HepG2 (cell line): ENCODE measurements around the gene ZBTB22. TPM values are rescaled to one million over a fixed set of nuclear protein-coding genes. Genes with fewer than 3 reads are reported as not detected.

Experiments
- ATF7 ChIP-seq, 2 experiments: fragments of 450-650 bp in 1 of 2; sonication (generic) in 1 of 2; formaldehyde crosslinking in 1 of 2; IDR thresholded peaks; 2 replicates each; pipeline versions ENCODE4 v1.4.0 to v1.6.1; 2016 to 2020; ENCODE audit warnings: antibody characterized with exemption in 1 of 2, mild to moderate bottlenecking in 1 of 2, missing genetic modification reagents in 1 of 2
- CCDC6 ChIP-seq: sonication (generic); formaldehyde crosslinking; IDR thresholded peaks from 2 replicates; pipeline ENCODE4 v1.8.1; 2022; ENCODE audit warnings: mild to moderate bottlenecking, missing genetic modification reagents, moderate library complexity
- GABPA ChIP-seq, 2 experiments: IDR thresholded peaks; 2 replicates each; pipeline ENCODE4 v1.6.1; 2011 to 2016; ENCODE audit warnings: low read depth in 2 of 2, low read length in 1 of 2, missing biosample characterization in 1 of 2, missing genetic modification characterization in 1 of 2
- GLI4 ChIP-seq: sonication (generic); formaldehyde crosslinking; IDR thresholded peaks from 2 replicates; pipeline ENCODE4 v1.5.1; 2020; ENCODE audit warnings: missing genetic modification reagents, mild to moderate bottlenecking, moderate library complexity, borderline replicate concordance
- HOXA5 ChIP-seq: sonication (generic); formaldehyde crosslinking; IDR thresholded peaks from 2 replicates; pipeline ENCODE4 v1.4.0; 2020; ENCODE audit warnings: missing genetic modification reagents
- MXD3 ChIP-seq: IDR thresholded peaks from 2 replicates; pipeline ENCODE4 v1.6.1; 2016; ENCODE audit warnings: mild to moderate bottlenecking, missing biosample characterization, missing genetic modification reagents
- NFKB2 ChIP-seq: sonication (generic); formaldehyde crosslinking; IDR thresholded peaks from 2 replicates; pipeline ENCODE4 v1.4.0; 2020; ENCODE audit warnings: missing genetic modification reagents, borderline replicate concordance
- NFRKB ChIP-seq: fragments of 450-650 bp; IDR thresholded peaks from 2 replicates; pipeline ENCODE4 v1.6.1; 2017
- SIX1 ChIP-seq: sonication (generic); formaldehyde crosslinking; IDR thresholded peaks from 2 replicates; pipeline ENCODE4 v1.4.0; 2020; ENCODE audit warnings: missing genetic modification reagents, borderline replicate concordance
- SRSF9 ChIP-seq: fragments of 200-400 bp; formaldehyde crosslinking; IDR thresholded peaks from 2 replicates; pipeline ENCODE4 v1.6.1; 2018; ENCODE audit warnings: borderline replicate concordance, mild to moderate bottlenecking, low read depth, low read length; ENCODE audit not compliant: insufficient read depth, poor library complexity, severe bottlenecking
- ZFP82 ChIP-seq: sonication (generic); formaldehyde crosslinking; IDR thresholded peaks from 2 replicates; pipeline ENCODE4 v1.5.1; 2020; ENCODE audit warnings: mild to moderate bottlenecking, missing genetic modification reagents, borderline replicate concordance
- ZNF124 ChIP-seq: sonication (generic); formaldehyde crosslinking; IDR thresholded peaks from 2 replicates; pipeline ENCODE4 v1.4.0; 2020; ENCODE audit warnings: missing genetic modification reagents
- ZNF331 ChIP-seq: sonication (generic); formaldehyde crosslinking; IDR thresholded peaks from 2 replicates; pipeline ENCODE4 v1.4.0; 2020; ENCODE audit warnings: missing genetic modification reagents
- ZNF354B ChIP-seq: sonication (generic); formaldehyde crosslinking; IDR thresholded peaks from 2 replicates; pipeline ENCODE4 v1.8.0; 2022; ENCODE audit warnings: mild to moderate bottlenecking, missing genetic modification reagents
- ZNF367 ChIP-seq: sonication (generic); formaldehyde crosslinking; IDR thresholded peaks from 2 replicates; pipeline ENCODE4 v1.4.0; 2020; ENCODE audit warnings: missing genetic modification reagents, borderline replicate concordance
- ZNF547 ChIP-seq: sonication (generic); formaldehyde crosslinking; IDR thresholded peaks from 2 replicates; pipeline ENCODE4 v1.5.1; 2020; ENCODE audit warnings: mild to moderate bottlenecking, missing genetic modification reagents
- ZNF558 ChIP-seq: sonication (generic); formaldehyde crosslinking; IDR thresholded peaks from 2 replicates; pipeline ENCODE4 v1.9.0; 2022; ENCODE audit warnings: mild to moderate bottlenecking, missing genetic modification reagents, borderline replicate concordance
- polyA plus RNA-seq, 8 experiments: library from polyadenylated mRNA; depleted of rRNA in 3 of 8; stranded (reverse) in 7 of 8; unstranded in 1 of 8; fragments of >200 nt; fragmentation: Illumina TruSeq in 4 of 8; extraction: Trizol in 4 of 8; gene quantifications; 2 replicates each; pipeline versions ENCODE4 v1.2.1 to v1.2.3, GENCODE V29; 2011 to 2016; ENCODE audit warnings: low read depth in 4 of 8, missing spikeins in 1 of 8, mixed read lengths in 1 of 8; ENCODE audit not compliant: insufficient read depth in 1 of 8
- total RNA-seq, 5 experiments: library from RNA; depleted of rRNA; stranded (reverse); fragments of >200 nt; fragmentation: Illumina TruSeq; extraction: Trizol; gene quantifications; 2 replicates each; pipeline ENCODE4 v1.2.3, GENCODE V29; 2016; ENCODE audit warnings: low read depth in 1 of 5
- TF ChIP-seq, protein P1 (sequence below): sonication (generic); formaldehyde crosslinking; IDR thresholded peaks from 2 replicates; pipeline ENCODE4 v1.5.0; 2020; ENCODE audit warnings: mild to moderate bottlenecking, missing genetic modification reagents
- TF ChIP-seq, protein P2 (sequence below): sonication (generic); formaldehyde crosslinking; IDR thresholded peaks from 2 replicates; pipeline ENCODE4 v1.4.0; 2020; ENCODE audit warnings: low read depth, missing genetic modification reagents
- TF ChIP-seq, protein P3 (sequence below): sonication (generic); formaldehyde crosslinking; IDR thresholded peaks from 2 replicates; pipeline ENCODE4 v1.5.0; 2020; ENCODE audit warnings: missing genetic modification reagents, mild to moderate bottlenecking, borderline replicate concordance

Gene ZBTB22
- total and polyA plus RNA-seq, 2 of the 13 experiments (the other 11 are each of a cell fraction or from before 2014, with no cell fraction given) = 8.0 to 10.6 TPM

DNA sequence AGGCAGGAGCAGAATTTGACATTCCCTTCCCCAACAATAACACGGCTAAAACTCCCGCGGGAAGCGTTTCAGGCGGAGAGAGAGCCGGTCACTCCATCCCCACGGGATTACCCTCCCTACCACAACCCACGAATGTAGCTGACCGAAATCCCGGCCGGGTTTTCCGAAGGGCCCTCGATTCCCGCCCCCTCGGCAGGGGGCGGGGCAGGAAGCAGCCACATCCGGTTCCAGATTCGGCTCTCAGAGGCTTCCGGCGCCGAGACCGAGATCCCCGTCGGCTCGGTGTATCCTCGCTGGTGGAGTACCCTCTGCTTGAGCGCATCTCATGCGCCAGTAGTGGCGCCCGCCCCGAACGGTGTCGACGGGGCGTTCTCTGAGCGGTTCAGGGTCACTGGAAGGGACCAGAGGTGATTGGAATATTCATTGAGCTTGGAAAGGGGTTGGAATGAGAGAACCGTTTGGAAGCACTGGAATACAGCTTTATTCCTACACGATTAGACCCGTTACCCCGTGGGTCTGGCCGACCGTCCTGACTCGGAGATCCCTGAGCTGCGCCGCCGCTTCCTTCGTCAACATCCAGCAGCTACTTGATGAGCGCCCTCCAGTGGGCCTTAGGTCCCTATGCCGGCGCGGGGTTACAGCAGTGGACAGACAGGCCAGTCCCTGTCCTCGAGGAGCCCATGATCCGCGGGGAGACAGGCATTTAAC lies 18.2 kb downstream of the ZBTB22 start (continued):
- TF ChIP-seq SRSF9 = no peak
- peak; percentile 87; the same call in 1 of the 2 replicates for TF ChIP-seq GLI4 (CRISPR knock-in tag)
- TF ChIP-seq ATF7 (IDR thresholded peaks at IDR 0.05) = no peak
- TF ChIP-seq ATF7 (CRISPR knock-in tag; IDR thresholded peaks at IDR 0.05) = no peak; the same call in 1 of the 2 replicates
- TF ChIP-seq MXD3 (CRISPR knock-in tag) = peak; percentile 57
- 0 out of 2 replicates have a peak, but pooled peaks have one; percentile 41 for TF ChIP-seq ZNF367 (CRISPR knock-in tag)
- TF ChIP-seq CCDC6 (CRISPR knock-in tag) = peak; percentile 75
- TF ChIP-seq ZFP82 = no peak
- TF ChIP-seq HOXA5 (CRISPR knock-in tag) = 0 out of 2 replicates have a peak, but pooled peaks have one; percentile 18
- peak; percentile 82 for TF ChIP-seq GABPA (IDR thresholded peaks at IDR 0.05; ENCODE audit: low read depth, low read length)
- TF ChIP-seq GABPA (CRISPR knock-in tag; IDR thresholded peaks at IDR 0.05; ENCODE audit: low read depth) = peak; percentile 93
- TF ChIP-seq, protein P1, sequence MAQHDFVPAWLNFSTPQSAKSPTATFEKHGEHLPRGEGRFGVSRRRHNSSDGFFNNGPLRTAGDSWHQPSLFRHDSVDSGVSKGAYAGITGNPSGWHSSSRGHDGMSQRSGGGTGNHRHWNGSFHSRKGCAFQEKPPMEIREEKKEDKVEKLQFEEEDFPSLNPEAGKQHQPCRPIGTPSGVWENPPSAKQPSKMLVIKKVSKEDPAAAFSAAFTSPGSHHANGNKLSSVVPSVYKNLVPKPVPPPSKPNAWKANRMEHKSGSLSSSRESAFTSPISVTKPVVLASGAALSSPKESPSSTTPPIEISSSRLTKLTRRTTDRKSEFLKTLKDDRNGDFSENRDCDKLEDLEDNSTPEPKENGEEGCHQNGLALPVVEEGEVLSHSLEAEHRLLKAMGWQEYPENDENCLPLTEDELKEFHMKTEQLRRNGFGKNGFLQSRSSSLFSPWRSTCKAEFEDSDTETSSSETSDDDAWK (CRISPR knock-in tag) = no peak
- TF ChIP-seq, protein P2, sequence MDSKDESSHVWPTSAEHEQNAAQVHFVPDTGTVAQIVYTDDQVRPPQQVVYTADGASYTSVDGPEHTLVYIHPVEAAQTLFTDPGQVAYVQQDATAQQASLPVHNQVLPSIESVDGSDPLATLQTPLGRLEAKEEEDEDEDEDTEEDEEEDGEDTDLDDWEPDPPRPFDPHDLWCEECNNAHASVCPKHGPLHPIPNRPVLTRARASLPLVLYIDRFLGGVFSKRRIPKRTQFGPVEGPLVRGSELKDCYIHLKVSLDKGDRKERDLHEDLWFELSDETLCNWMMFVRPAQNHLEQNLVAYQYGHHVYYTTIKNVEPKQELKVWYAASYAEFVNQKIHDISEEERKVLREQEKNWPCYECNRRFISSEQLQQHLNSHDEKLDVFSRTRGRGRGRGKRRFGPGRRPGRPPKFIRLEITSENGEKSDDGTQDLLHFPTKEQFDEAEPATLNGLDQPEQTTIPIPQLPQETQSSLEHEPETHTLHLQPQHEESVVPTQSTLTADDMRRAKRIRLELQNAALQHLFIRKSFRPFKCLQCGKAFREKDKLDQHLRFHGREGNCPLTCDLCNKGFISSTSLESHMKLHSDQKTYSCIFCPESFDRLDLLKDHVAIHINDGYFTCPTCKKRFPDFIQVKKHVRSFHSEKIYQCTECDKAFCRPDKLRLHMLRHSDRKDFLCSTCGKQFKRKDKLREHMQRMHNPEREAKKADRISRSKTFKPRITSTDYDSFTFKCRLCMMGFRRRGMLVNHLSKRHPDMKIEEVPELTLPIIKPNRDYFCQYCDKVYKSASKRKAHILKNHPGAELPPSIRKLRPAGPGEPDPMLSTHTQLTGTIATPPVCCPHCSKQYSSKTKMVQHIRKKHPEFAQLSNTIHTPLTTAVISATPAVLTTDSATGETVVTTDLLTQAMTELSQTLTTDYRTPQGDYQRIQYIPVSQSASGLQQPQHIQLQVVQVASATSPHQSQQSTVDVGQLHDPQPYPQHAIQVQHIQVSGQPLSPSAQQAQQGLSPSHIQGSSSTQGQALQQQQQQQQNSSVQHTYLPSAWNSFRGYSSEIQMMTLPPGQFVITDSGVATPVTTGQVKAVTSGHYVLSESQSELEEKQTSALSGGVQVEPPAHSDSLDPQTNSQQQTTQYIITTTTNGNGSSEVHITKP (CRISPR knock-in tag) = no peak; the same call in 1 of the 2 replicates
- no peak for TF ChIP-seq SIX1 (CRISPR knock-in tag)
- TF ChIP-seq, protein P3, sequence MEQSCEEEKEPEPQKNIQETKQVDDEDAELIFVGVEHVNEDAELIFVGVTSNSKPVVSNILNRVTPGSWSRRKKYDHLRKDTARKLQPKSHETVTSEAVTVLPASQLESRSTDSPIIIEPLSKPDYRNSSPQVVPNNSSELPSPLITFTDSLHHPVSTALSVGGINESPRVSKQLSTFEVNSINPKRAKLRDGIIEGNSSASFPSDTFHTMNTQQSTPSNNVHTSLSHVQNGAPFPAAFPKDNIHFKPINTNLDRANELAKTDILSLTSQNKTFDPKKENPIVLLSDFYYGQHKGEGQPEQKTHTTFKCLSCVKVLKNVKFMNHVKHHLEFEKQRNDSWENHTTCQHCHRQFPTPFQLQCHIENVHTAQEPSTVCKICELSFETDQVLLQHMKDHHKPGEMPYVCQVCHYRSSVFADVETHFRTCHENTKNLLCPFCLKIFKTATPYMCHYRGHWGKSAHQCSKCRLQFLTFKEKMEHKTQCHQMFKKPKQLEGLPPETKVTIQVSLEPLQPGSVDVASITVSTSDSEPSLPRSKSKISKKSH (CRISPR knock-in tag) = peak; percentile 75
- TF ChIP-seq ZNF354B (CRISPR knock-in tag) = peak; percentile 42; the same call in 1 of the 2 replicates
- TF ChIP-seq NFRKB = no peak
- TF ChIP-seq ZNF124 = peak; percentile 84
- TF ChIP-seq ZNF558 = peak; percentile 89; the same call in 1 of the 2 replicates
- TF ChIP-seq NFKB2 (CRISPR knock-in tag) = peak; percentile 27; the same call in 1 of the 2 replicates
- TF ChIP-seq ZNF547 = no peak; the same call in 1 of the 2 replicates
- 0 out of 2 replicates have a peak, but pooled peaks have one; percentile 27 for TF ChIP-seq ZNF331
